Activated T-helper 1 cell treated with anti-CD3 and anti-CD28 coated beads, Interleukin-2, amount 50 U/mL, for 16 hours (primary cell): ENCODE results near the gene MYO3A.
"Not testable (repeated sequence)": the region's sequence is repeated elsewhere in the genome, so short reads cannot be mapped to it uniquely, and the experiment has no call there.

Source experiments
- DNase-seq, 2 donors: peaks; one replicate each; pipeline ENCODE4 v3.0.0-alpha.2; 2020; ENCODE audit warnings: low read depth in 1 of 2, low spot score in 1 of 2

Gene MYO3A

DNA sequence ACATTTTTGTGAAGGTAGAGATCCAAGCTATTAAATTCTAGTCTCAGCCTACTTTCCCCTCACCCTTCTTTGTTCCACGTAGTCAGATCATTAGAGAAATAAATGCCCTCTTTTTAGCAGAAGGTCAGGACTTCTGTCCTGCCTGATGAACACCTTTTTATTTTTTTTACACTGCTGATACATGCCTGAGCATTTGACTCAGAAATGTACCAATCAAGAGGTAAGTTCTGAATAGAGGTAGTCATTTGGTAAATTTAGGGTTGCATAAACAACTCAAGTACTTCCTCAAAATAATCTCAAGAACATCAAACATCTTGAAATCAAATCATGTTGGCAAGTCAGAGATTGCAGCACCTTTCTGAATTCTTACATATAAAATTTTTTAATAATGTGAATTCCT lies 133.7 kb downstream of the MYO3A start:
- no peak for DNase-seq

DNA sequence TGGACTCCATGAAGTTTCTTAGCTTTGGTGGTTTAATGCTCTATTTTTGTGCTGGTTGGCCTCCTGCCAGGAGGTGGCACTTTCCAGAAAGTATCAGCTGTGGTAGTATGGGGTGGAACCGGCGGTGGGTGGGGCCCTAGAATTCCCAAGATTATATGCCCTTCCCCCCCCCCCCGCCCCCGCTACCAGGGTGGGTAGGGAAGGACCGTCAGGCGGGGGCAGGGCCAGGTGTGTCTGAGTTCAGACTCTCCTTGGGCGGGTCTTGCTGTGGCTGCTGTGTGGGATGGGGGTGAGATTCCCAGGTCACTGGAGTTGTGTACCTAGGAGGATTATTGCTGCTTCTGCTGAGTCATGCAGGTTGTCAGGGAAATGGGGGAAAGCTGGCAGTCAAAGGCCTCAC lies 146.9 kb downstream of the MYO3A start:
- not testable (repeated sequence) for DNase-seq

DNA sequence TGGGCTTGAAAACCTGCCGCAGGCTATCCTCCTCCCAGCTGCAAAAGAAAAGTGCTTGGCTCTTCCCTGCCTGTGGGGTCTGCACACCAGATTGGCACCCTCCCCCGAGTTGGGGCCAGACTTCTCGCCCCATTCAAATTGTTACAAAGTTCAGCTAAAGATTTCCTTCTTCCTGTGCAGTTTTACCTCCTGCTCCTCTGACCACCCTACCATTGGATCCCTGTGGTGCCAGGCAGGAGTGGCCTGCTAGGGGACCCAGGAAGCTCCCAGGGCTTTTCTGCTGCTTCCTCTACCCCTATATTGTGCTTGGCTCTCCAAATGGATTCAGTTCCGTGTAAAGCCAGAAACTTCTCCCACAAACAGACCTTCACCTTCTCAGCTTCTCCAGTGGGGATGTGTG lies 147.4 kb downstream of the MYO3A start:
- DNase-seq, result no peak

GRCh38 chr10:26085549-26085948 lies 151.5 kb downstream of the MYO3A start:
- no peak for DNase-seq

DNA sequence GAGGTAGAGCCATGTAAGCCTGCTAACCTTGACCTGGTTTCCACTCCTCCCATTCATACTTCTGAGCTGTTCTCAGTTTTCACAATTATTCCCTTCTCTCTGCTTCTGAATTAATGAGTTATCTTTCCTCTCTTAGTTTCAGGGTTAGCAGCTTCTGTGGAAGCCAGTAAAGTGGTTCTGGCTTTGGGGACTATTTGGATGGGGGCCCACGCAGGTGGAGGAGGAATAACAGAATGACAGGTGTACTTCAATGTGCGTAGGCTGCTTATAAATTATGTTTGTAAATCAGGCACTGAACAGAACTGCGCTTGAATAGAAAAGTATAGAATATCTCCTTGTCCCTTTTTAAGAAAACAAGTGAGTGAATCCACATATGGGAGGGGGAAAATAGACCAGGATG lies 153.6 kb downstream of the MYO3A start:
- no peak for DNase-seq

DNA sequence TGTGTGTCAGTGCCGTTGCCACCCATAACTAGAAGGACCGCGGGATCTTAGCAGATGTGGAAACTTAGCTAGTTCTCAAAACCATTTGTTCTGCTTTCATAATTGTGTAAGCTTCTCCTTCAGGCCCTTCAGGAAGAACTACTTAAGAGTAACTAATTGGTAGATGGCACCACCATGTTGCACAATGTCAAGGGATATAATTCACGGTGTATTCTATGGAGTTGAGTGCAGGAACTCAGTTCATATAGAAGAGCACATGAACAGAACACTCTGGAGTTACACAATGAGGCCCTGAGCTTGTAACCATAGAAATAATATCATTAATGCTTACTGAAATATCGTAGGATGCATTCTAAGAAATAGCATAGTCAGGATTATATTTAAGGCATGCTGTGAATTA lies 156.0 kb downstream of the MYO3A start:
- DNase-seq, result no peak

GRCh38 chr10:26090762-26091161 lies 156.7 kb downstream of the MYO3A start:
- no peak for DNase-seq

DNA sequence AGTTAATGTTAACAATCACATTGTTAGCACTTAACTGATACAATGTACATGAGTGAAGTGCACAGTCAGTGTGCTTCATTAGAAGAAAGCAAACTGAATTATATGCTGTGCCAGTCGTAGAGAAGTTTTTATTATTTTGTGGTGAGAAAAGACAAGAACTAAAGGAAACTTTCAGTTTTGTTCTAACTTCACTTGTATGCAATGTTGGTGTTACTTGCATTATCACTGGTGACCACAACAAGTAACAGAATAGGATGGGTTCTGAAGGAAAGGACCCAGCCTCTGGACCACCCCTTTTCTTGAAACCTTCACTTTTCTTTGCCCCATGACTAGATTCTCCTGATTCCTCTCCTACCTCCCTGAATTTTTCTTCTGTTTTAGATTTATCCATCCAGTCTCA lies 159.2 kb downstream of the MYO3A start:
- no peak for DNase-seq

GRCh38 chr10:26095781-26096180 lies 161.8 kb downstream of the MYO3A start:
- no peak for DNase-seq

DNA sequence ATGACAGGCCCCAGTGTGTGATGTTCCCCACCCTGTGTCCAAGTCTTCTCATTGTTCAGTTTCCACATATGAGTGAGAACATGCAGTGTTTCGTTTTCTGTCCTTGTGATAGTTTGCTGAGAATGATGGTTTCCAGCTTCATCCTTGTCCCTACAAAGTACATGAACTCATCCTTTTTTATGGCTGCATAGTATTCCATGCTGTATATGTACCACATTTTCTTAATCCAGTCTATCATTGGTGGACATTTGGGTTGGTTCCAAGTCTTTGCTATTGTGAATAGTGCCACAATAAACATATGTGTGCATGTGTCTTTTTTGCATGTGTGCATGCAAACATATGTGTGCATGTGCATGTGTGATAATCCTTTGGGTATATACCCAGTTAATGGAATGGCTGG lies 163.5 kb downstream of the MYO3A start:
- DNase-seq, result not testable (repeated sequence)

- no peak for DNase-seq
Measured at GRCh38 chr10:26112532-26112931, 178.5 kb downstream of the MYO3A start.

- no peak for DNase-seq
Measured at GRCh38 chr10:26138613-26139012, 204.6 kb downstream of the MYO3A start.

DNA sequence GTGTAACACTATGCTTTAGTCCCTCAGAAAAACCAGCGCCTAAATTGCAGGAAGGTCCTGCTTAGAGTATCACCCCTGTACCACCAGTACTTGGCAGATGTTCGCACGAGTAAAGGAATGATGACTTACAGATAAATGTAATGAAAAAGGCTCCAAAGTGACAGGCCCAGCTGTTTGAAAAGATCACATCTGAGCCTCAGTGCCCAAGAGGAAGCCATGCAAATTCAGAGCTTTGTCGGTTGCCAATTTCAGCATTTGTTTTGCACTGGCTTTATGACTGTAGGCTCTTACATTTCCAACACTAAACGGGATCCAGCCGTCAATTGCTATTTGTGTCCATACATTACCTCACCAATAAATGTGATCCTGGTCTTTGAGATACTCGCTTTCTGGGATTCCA lies 222.0 kb downstream of the MYO3A start:
- DNase-seq, result no peak

DNA sequence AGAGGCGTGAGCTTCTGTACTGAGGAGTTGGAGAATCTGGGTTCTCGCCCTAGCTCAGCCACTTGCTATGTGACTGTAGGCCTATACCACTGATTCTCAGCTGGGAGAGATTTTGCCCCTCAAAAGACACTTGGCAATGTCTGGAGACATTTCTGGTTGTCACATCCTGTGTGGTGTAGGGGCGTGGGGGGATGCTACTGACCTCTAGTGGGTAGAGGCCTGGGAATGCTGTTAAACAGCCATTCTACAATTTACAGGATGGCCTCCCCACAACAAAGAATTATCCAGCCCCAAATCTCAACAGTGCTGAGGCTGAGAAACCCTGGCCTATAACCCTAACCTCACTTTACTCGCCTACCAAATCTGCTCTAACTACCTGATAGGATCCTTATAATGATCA lies 223.7 kb downstream of the MYO3A start:
- DNase-seq, result no peak

DNA sequence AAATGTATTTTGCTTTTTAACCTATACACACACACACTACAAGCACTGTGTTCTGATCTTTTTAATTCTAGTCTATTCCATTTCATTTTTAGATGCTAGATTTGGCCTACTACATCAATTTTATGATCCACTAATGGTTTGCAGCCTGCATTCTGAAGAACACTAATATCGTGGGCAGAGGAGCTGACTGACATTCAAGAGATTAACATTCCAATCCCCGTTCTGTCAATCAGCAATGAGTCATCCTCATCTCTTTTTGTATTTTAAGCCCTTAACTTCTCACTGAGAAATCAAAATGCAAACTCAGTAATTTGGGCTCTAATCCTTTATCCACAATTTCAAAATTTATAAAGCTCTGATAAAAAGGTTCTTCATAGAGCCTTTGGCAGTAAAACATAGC lies 235.4 kb downstream of the MYO3A start:
- no peak for DNase-seq

GRCh38 chr10:26172131-26172530 lies 238.1 kb downstream of the MYO3A start:
- DNase-seq, result no peak

DNA sequence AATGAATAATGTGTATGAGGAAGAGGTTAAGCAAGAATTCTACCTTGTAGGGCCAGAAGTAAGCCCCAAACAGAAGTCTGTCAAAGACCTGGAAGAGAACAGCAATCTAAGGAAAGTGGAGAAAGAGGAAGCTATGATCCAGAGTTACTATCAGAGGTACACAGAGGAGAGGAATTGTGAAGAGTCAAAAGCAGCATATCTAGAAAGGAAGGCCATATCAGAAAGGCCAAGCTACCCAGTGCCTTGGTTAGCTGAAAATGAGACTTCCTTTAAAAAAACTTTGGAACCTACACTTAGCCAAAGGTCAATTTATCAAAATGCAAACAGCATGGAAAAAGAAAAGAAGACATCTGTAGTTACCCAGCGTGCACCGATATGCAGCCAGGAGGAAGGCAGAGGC lies 239.8 kb downstream of the MYO3A start:
- DNase-seq, result no peak

DNA sequence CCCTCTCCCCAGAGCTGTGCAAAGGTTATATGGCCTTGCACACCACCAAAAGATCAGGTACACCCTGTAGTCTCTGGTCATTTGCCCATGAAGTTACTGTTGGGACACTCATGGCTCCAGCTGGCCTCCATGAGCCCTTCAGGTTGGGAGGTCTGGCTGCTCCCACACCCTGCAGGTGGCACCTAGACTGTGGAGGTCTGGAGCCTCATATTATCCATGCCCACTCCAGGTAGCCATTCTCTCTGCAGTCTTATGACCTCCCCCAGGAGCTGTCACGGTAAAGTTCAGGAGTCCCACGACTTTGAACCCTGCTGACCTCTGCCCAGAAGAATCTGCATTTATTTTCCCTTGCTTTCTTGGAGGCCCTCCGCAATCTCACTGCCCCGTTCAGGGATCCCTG lies 243.3 kb downstream of the MYO3A start:
- no peak for DNase-seq

- DNase-seq, result no peak
Measured at GRCh38 chr10:26194275-26194674, 260.2 kb downstream of the MYO3A start.

- DNase-seq, result no peak
Measured at GRCh38 chr10:26197248-26197647, 263.2 kb downstream of the MYO3A start.

DNA sequence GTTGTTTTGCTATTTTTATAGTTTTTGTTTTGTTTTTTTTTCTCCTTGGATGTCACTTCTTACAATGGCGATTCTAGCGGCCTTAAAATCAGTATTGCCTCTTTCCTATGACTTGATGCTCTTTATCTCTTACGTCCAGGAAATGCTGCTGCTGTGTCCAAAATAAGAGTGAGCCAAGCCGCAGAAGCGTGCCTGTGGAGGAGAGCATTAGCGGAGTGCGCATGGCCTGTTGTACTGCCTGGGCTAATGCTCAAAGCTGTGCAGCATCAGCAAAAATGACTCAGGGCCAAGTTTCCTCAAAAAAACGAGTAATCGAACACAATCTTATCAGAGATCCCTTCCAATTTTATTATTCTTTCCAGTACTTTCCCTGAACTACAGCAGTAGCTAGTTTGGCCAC lies 264.1 kb downstream of the MYO3A start:
- DNase-seq, result no peak

GRCh38 chr10:26199841-26200240 lies 265.8 kb downstream of the MYO3A start:
- DNase-seq, result no peak

- DNase-seq, result no peak
Measured at GRCh38 chr10:26205223-26205622, 271.2 kb downstream of the MYO3A start.

DNA sequence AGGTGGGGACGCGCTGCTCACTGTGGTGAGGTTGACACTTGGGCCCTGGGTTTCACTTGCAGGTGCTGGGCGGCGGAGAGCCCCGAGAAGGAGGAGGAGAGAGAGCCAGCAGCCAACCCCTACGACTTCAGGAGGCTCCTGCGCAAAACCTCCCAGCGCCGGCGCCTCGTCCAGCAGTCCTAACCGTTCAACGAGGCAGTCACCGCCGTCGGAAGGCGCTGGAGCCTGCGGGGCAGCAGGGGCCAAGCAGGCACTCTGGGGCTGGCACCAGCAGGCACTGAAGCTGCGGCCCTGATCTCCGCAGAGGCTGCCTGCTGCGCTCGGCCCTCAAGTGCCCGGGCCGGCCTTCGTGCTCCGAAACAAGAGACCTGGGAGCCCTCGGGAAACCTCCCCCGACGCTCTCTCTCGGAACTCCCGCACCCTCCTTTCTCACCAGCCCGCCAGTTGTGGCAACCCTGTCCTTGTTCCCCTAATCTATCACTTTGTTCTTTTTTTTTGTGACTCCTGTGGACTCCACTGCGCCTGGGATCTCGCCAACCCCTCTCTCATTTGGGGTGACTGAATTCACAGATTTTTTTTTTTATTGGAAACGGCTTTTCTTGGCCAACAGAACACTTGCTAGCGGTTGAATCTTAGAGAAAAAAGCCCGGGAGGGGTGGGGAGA lies 277.9 kb downstream of the MYO3A start:
- DNase-seq, result no peak
